Hippocampal formation (tissue), 2 donors: Measurements from ENCODE around the gene MPG.
"Not testable (repeated sequence)": the region's sequence is repeated elsewhere in the genome, so short reads cannot be mapped to it uniquely, and the experiment has no call there.

ENCODE experiments used
- DNase-seq, 2 donors: peaks; one replicate each; lab custom pipeline; 2025; lab: John Stamatoyannopoulos, UW

MPG gene

GRCh38 chr16:112153-112840 lies 34.3 kb downstream of the MPG start:
- DNase-seq, result no peak

DNA sequence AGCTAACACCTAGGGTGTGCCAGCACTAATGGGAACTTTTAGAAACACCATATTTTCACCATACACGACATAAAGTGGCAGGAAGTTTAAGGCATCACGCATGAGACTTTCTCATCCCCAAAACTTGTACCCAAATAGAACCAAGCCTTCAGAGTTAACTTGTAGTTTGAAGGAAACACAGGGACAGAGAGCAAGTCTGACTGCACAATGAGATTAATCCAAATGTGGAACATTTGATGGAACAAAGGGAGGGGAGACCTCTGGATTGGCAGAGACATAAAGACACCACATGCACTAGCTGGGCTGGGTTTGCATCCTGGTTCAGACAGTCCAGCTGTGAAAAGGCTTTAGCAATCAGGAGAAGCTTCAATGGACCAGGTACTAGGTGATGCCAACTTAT lies 36.3 kb downstream of the MPG start:
- no peak for DNase-seq

GRCh38 chr16:116015-116414 lies 38.0 kb downstream of the MPG start:
- no peak for DNase-seq

GRCh38 chr16:117379-118365 lies 39.6 kb downstream of the MPG start:
- no peak for DNase-seq

GRCh38 chr16:118857-119256 lies 40.8 kb downstream of the MPG start:
- no peak for DNase-seq

- DNase-seq, result no peak
These were observed 41.3 kb downstream of the MPG start for GRCh38 chr16:119295-119694.

- DNase-seq, result no peak
These were observed 41.9 kb downstream of the MPG start for GRCh38 chr16:119835-120491.

DNA sequence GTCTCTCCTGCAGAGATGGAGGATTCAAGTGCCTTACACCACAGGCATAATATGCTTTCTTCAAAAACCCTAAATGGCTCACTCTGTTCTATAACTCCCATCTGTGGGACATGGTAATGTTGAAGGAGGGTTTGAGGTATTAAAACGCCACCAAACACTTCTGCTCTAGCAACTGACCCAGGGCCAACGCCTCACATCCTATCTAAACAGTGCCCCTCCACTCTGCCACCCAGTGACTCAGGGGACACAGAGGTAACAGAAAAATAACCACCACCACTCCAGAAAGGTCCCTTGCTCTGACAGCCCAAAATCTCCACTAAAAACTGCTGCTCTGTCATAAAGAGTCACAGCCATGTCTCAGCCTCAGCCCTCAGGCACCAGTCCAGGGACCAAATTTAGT lies 42.7 kb downstream of the MPG start:
- no peak for DNase-seq

- no peak for DNase-seq
These were observed 44.3 kb downstream of the MPG start for GRCh38 chr16:122361-122760.

GRCh38 chr16:123558-124350 lies 45.7 kb downstream of the MPG start:
- not testable (repeated sequence) for DNase-seq

DNA sequence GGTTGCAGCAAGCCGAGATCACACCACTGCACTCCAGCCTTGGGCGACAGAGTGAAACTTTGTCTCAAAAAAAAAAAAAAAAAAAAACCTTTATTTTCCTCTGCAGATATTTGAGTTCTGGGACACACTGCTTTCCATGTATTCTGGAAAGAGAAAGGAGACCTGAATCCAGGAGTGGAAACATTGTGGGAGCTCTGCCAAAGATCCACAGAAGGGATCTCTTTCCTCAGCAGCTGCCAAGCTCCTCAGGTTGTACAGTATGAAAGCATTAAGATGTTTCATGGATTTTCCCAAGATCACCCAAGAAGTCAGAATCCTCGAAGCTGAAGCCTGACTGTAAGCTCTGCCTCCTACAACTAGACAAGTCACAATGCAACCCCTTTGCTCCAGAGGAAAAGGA lies 47.0 kb downstream of the MPG start:
- DNase-seq, result no peak

- DNase-seq, result no peak
These were observed 51.0 kb downstream of the MPG start for GRCh38 chr16:129075-129474.

DNA sequence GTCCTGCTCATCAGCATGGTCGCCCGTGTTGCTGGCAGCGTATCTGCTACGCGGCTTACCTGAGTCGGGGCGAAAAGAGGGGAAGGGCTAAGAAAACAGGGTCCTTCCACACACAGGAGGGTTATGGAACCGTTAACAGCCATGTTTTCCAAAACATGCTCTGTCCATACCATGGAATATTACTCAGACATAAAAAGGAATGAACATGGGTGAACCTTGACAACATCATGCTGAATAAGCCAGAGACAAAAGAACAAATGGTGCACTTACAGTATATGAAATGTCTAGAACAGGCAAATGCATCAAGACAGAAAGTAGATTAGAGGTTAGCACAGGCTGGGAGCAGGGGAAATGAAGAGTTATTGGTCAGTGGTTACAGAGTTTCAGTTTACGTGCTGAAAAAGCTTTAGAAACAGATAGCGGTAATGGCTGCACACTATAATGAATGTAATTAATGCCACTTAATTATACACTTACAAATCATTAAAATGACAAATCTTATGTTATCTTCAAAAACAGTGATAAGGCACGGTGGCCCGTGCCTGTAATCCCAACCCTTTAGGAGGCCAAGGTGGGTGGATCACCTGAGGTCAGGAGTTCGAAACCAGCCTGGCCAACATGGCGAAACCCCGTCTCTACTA lies 52.6 kb downstream of the MPG start:
- no peak for DNase-seq

DNA sequence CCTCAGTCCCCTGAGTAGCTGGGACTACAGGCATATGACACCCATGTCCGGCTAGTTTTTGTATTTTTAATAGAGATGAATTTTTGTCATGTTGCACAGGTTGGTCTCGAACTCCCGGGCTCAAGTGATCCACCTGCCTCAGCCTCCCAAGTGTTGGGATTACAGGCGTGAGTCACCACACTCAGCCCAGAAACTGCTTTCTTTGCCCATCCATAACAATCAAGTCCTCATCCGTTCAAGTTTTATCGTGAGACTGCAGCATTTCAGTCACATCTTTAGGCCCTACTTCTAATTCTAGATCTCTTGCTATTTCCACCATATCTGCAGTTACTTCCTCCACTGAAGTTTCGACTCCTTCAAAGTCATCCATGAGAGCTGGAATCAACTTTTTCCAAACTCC lies 54.1 kb downstream of the MPG start:
- no peak for DNase-seq

DNA sequence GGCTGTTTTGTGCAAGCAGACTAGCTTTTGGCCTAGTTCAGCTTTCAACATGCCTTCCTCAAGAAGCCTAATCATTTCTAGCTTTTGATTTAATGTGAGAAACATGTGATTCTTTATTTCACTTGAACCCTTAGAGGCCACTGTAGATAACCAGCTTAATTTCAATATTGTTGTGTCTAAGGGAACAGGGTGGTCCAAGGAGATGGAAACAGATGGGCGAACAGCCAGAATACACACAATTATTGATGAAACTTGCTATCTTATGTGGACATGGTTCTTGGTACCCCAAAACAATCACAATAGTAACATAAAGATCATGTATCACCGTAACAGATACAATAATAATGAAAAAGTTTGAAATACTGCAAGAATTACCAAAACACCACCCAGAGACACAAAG lies 55.7 kb downstream of the MPG start:
- no peak for DNase-seq
